Liver (tissue), 3 donors: Measurements from ENCODE around the gene KANK2.

Source experiments
- EGR1 ChIP-seq, 2 donors: IDR thresholded peaks; 2 replicates each; pipeline ENCODE4 v1.6.1; 2016 to 2018; ENCODE audit warnings: antibody characterized with exemption in 2 of 2, low read depth in 2 of 2
- FOXA2 ChIP-seq: IDR thresholded peaks from 2 replicates; pipeline ENCODE4 v1.6.1; 2016; ENCODE audit warnings: antibody characterized with exemption
- HNF4G ChIP-seq: IDR thresholded peaks from 2 replicates; pipeline ENCODE4 v1.6.1; 2016; ENCODE audit warnings: antibody characterized with exemption
- JUND ChIP-seq, 2 donors: IDR thresholded peaks; 2 replicates each; pipeline ENCODE4 v1.6.1; 2016; ENCODE audit warnings: antibody characterized with exemption in 2 of 2
- RAD21 ChIP-seq, 2 donors: IDR thresholded peaks; 2 replicates each; pipeline ENCODE4 v1.6.1; 2016; ENCODE audit warnings: antibody characterized with exemption in 2 of 2, mild to moderate bottlenecking in 2 of 2
- SP1 ChIP-seq: IDR thresholded peaks from 2 replicates; pipeline ENCODE4 v1.6.1; 2018; ENCODE audit warnings: antibody characterized with exemption, mild to moderate bottlenecking
- TAF1 ChIP-seq: conservative IDR thresholded peaks from 2 replicates; pipeline ENCODE4 v1.6.1; 2016; ENCODE audit warnings: antibody characterized with exemption, mild to moderate bottlenecking
- YY1 ChIP-seq: IDR thresholded peaks from 2 replicates; pipeline ENCODE4 v1.6.1; 2016; ENCODE audit warnings: antibody characterized with exemption, mild to moderate bottlenecking
- TF ChIP-seq, protein P1 (sequence below): fragments of 150-350 bp; IDR thresholded peaks from 2 replicates; pipeline ENCODE4 v1.5.1; 2017; ENCODE audit warnings: improper control_type of control experiment, low read depth, low read length; ENCODE audit not compliant: missing input control
- TF ChIP-seq, protein P2 (sequence below): IDR thresholded peaks from 2 replicates; pipeline ENCODE4 v1.6.1; 2016; ENCODE audit warnings: antibody characterized with exemption
- TF ChIP-seq, protein P3 (sequence below): IDR thresholded peaks from 2 replicates; pipeline ENCODE4 v1.6.1; 2016; ENCODE audit warnings: antibody characterized with exemption
- TF ChIP-seq, protein P4 (sequence below): IDR thresholded peaks from 2 replicates; pipeline ENCODE4 v1.6.1; 2016; ENCODE audit warnings: antibody characterized with exemption
- TF ChIP-seq, protein P5 (sequence below): IDR thresholded peaks from 2 replicates; pipeline ENCODE4 v1.6.1; 2016; ENCODE audit warnings: antibody characterized with exemption, mild to moderate bottlenecking
- donor health status: healthy.
- donor health status: healthy.

DNA sequence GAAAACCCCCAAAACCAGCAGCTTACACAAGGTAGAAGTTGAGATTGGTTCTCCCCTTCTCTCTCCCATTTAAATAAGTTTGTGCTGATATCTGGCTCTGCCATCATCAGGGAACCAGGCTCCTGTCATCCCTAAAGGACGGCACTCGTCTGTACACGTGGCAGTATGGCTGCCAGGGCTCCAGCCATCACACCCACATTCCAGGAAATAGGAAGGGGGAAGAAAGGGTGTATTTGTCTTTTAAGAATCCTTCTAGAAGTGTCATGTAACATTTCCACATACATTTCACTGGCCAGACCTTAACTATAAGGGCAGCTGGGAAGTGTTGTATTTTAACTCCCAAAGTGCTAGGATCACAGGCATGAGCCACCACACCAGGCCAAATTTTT is 51.8 kb downstream of the KANK2 start:
- no peak for TF ChIP-seq TAF1
- TF ChIP-seq, protein P1, sequence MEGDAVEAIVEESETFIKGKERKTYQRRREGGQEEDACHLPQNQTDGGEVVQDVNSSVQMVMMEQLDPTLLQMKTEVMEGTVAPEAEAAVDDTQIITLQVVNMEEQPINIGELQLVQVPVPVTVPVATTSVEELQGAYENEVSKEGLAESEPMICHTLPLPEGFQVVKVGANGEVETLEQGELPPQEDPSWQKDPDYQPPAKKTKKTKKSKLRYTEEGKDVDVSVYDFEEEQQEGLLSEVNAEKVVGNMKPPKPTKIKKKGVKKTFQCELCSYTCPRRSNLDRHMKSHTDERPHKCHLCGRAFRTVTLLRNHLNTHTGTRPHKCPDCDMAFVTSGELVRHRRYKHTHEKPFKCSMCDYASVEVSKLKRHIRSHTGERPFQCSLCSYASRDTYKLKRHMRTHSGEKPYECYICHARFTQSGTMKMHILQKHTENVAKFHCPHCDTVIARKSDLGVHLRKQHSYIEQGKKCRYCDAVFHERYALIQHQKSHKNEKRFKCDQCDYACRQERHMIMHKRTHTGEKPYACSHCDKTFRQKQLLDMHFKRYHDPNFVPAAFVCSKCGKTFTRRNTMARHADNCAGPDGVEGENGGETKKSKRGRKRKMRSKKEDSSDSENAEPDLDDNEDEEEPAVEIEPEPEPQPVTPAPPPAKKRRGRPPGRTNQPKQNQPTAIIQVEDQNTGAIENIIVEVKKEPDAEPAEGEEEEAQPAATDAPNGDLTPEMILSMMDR, result no peak
- no peak for TF ChIP-seq JUND (IDR thresholded peaks at IDR 0.05)
- TF ChIP-seq, protein P2, sequence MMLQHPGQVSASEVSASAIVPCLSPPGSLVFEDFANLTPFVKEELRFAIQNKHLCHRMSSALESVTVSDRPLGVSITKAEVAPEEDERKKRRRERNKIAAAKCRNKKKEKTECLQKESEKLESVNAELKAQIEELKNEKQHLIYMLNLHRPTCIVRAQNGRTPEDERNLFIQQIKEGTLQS, result no peak
- TF ChIP-seq, protein P3, sequence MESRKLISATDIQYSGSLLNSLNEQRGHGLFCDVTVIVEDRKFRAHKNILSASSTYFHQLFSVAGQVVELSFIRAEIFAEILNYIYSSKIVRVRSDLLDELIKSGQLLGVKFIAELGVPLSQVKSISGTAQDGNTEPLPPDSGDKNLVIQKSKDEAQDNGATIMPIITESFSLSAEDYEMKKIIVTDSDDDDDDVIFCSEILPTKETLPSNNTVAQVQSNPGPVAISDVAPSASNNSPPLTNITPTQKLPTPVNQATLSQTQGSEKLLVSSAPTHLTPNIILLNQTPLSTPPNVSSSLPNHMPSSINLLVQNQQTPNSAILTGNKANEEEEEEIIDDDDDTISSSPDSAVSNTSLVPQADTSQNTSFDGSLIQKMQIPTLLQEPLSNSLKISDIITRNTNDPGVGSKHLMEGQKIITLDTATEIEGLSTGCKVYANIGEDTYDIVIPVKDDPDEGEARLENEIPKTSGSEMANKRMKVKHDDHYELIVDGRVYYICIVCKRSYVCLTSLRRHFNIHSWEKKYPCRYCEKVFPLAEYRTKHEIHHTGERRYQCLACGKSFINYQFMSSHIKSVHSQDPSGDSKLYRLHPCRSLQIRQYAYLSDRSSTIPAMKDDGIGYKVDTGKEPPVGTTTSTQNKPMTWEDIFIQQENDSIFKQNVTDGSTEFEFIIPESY, result no peak
- TF ChIP-seq SP1, result no peak
- no peak for TF ChIP-seq EGR1 (IDR thresholded peaks at IDR 0.05; ENCODE audit: low read depth in 2 of 2)
- TF ChIP-seq YY1, result no peak
- TF ChIP-seq, protein P4, sequence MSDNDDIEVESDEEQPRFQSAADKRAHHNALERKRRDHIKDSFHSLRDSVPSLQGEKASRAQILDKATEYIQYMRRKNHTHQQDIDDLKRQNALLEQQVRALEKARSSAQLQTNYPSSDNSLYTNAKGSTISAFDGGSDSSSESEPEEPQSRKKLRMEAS, result no peak
- TF ChIP-seq RAD21 (IDR thresholded peaks at IDR 0.05), result no peak
- no peak for TF ChIP-seq HNF4G
- no peak for TF ChIP-seq FOXA2
- TF ChIP-seq, protein P5, sequence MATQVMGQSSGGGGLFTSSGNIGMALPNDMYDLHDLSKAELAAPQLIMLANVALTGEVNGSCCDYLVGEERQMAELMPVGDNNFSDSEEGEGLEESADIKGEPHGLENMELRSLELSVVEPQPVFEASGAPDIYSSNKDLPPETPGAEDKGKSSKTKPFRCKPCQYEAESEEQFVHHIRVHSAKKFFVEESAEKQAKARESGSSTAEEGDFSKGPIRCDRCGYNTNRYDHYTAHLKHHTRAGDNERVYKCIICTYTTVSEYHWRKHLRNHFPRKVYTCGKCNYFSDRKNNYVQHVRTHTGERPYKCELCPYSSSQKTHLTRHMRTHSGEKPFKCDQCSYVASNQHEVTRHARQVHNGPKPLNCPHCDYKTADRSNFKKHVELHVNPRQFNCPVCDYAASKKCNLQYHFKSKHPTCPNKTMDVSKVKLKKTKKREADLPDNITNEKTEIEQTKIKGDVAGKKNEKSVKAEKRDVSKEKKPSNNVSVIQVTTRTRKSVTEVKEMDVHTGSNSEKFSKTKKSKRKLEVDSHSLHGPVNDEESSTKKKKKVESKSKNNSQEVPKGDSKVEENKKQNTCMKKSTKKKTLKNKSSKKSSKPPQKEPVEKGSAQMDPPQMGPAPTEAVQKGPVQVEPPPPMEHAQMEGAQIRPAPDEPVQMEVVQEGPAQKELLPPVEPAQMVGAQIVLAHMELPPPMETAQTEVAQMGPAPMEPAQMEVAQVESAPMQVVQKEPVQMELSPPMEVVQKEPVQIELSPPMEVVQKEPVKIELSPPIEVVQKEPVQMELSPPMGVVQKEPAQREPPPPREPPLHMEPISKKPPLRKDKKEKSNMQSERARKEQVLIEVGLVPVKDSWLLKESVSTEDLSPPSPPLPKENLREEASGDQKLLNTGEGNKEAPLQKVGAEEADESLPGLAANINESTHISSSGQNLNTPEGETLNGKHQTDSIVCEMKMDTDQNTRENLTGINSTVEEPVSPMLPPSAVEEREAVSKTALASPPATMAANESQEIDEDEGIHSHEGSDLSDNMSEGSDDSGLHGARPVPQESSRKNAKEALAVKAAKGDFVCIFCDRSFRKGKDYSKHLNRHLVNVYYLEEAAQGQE, result no peak
